Mesothelial cell of epicardium (in vitro differentiated cells): ENCODE data around the gene AKNA. TPM values are rescaled to one million over a fixed set of nuclear protein-coding genes. Genes with fewer than 3 reads are reported as not detected.

ENCODE experiments used
- DNase-seq, 2 experiments: peaks; one replicate each; pipeline ENCODE4 v3.0.0; 2021; ENCODE audit warnings: low spot score in 2 of 2; ENCODE audit not compliant: unreplicated experiment in 2 of 2
- H3K27ac Mint-ChIP-seq: 2 replicates; pipeline ENCODE4 v1.8.0; 2021; ENCODE audit warnings: mixed read lengths
- H3K27me3 Mint-ChIP-seq: 2 replicates; pipeline ENCODE4 v1.8.0; 2021; ENCODE audit warnings: low read depth, mixed read lengths
- H3K36me3 Mint-ChIP-seq: 2 replicates; pipeline ENCODE4 v1.8.0; 2021; ENCODE audit warnings: mixed read lengths
- H3K4me1 Mint-ChIP-seq: 2 replicates; pipeline ENCODE4 v1.8.0; 2021; ENCODE audit warnings: mixed read lengths
- H3K4me3 Mint-ChIP-seq: 2 replicates; pipeline ENCODE4 v1.8.0; 2021; ENCODE audit warnings: mild to moderate bottlenecking, moderate library complexity, mixed read lengths
- H3K9me3 Mint-ChIP-seq: 2 replicates; pipeline ENCODE4 v1.8.0; 2021; ENCODE audit warnings: mixed read lengths
- CTCF ChIP-seq: fragments of 200-600 bp; sonication (generic); IDR thresholded peaks from one replicate; pipeline ENCODE4 v1.5.0; 2021; ENCODE audit warnings: antibody characterized with exemption; ENCODE audit not compliant: unreplicated experiment
- total RNA-seq: library from RNA; stranded (reverse); gene quantifications from 3 replicates; pipeline ENCODE4 v1.2.1, GENCODE V29; 2021

AKNA gene
- 19.6 to 24.0 TPM (median 23.1 TPM) in 3 replicates for total RNA-seq

- peak within 1 kb of the TSS; percentile 87 for H3K4me3 Mint-ChIP-seq
- no peaks in the 10 kb centered on the region for H3K9me3 Mint-ChIP-seq
- H3K4me1 Mint-ChIP-seq = peaks cover 51% of the 10 kb centered on the region
- DNase-seq = peak; percentile 63 to 76
- H3K27me3 Mint-ChIP-seq = no peaks in the 10 kb centered on the region
- TF ChIP-seq CTCF = no peak
- no peaks in the 10 kb centered on the region for H3K36me3 Mint-ChIP-seq
- H3K27ac Mint-ChIP-seq = peak within 1 kb of the TSS; percentile 95
Observed at GRCh38 chr9:114387680-114388356, at the start of gene AKNA. Gene AKNA (minus strand): TSS chr9:114387982. CDS start chr9:114381333, 6,649 bp downstream.

GRCh38 chr9:114437401-114437893, 49.7 kb upstream of the AKNA start:
- Mint-ChIP-seq H3K4me3 (no peak overlapping the region), H3K4me1 (no peaks in the 10 kb centered on the region), H3K36me3 (no peaks in the 10 kb centered on the region), H3K9me3 (no peaks in the 10 kb centered on the region), H3K27me3 (no peaks in the 10 kb centered on the region), H3K27ac (no peak overlapping the region)
- DNase-seq = no peak
- TF ChIP-seq CTCF = no peak

GRCh38 chr9:114434878-114435311, 47.1 kb upstream of the AKNA start:
- Mint-ChIP-seq H3K4me1 (no peaks in the 10 kb centered on the region), H3K4me3 (no peak overlapping the region), H3K27ac (no peak overlapping the region), H3K36me3 (no peaks in the 10 kb centered on the region), H3K27me3 (no peaks in the 10 kb centered on the region), H3K9me3 (no peaks in the 10 kb centered on the region)
- no peak for TF ChIP-seq CTCF
- DNase-seq = no peak

GRCh38 chr9:114433720-114434255, 46.0 kb upstream of the AKNA start:
- DNase-seq = no peak
- Mint-ChIP-seq H3K9me3 (no peaks in the 10 kb centered on the region), H3K36me3 (no peaks in the 10 kb centered on the region), H3K4me3 (no peak overlapping the region), H3K4me1 (no peaks in the 10 kb centered on the region), H3K27me3 (no peaks in the 10 kb centered on the region), H3K27ac (no peak overlapping the region)
- TF ChIP-seq CTCF = no peak

GRCh38 chr9:114433086-114433485, 45.3 kb upstream of the AKNA start:
- no peaks in the 10 kb centered on the region for H3K9me3 Mint-ChIP-seq
- H3K4me1 Mint-ChIP-seq = no peaks in the 10 kb centered on the region
- no peak overlapping the region for H3K4me3 Mint-ChIP-seq
- no peak for TF ChIP-seq CTCF
- DNase-seq = no peak
- H3K27me3 Mint-ChIP-seq = no peaks in the 10 kb centered on the region
- no peaks in the 10 kb centered on the region for H3K36me3 Mint-ChIP-seq
- H3K27ac Mint-ChIP-seq = no peak overlapping the region
